ENCODE measurements around the gene CACNA2D3. TPM values are rescaled to one million over a fixed set of nuclear protein-coding genes. Genes with fewer than 3 reads are reported as not detected.
A peak's percentile ranks its signal among the peaks of the same experiment; 100 is the strongest.
"Not testable (repeated sequence)": the region's sequence is repeated elsewhere in the genome, so short reads cannot be mapped to it uniquely, and the experiment has no call there.

The CACNA2D3 gene
- total RNA-seq, 8 experiments from 2014 or later = 0.49 to 20.7 (median 9.7) TPM; not detected in 1

DNA sequence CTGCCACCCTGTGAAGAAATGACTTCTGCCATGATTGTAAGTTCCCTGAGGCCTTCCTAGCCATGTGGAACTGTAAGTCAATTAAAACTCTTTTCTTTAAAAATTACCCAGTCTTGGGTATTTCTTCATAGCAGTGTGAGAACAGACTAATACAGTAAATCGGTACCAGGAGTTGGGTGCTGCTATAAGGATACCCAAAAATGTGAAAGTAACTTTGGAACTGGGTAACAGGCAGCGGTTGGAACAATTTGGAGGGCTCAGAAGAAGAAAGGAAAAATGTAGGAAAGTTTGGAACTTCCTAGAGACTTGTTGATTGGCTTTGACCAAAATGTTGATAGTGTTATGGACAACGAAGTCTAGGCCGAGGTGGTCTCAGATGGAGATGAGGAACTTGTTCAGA is 6.2 kb upstream of the CACNA2D3 start:
- in situ Hi-C loops (cut with MboI; ENCODE audit: low pct_unique_long_range_greater_than_20kb in 2 of 9, low sequenced_read_pairs in 9 of 9, unreplicated experiment in 9 of 9) = loop anchor here in 1 of 9 experiments (25.0 kb wide), 1 partner anchor 179 kb away; no protein-coding TSS in a partner anchor
- not testable (repeated sequence) for ATAC-seq (replicated peaks in 6 of 8); H3K4me1 ChIP-seq (replicated peaks in 1 of 2); H3K4me3 ChIP-seq; H3K27ac ChIP-seq
- WGBS, 10 experiments = 30 to 100% (median 80%) methylated on average over 1 to 4 of the region's 4 CpGs; no CpG with 5 or more reads in 2 of the 10 experiments

GRCh38 chr3:54120657-54121413 is 1.5 kb upstream of the CACNA2D3 start:
- ATAC-seq (replicated peaks in 6 of 8) = peak in 7 of 8 experiments; percentile 3 to 21 (median 12)
- Histone ChIP-seq H3K4me3 (peak overlapping the region; percentile 41 to 80 (median 55)), H3K4me1 (replicated peaks in 1 of 2) (peaks cover 5 to 9% of the 10 kb centered on the region in 2 donors), H3K27ac (no peak overlapping the region)
- in situ Hi-C loops (cut with MboI; ENCODE audit: low pct_unique_long_range_greater_than_20kb in 2 of 9, low sequenced_read_pairs in 9 of 9, unreplicated experiment in 9 of 9) = loop anchor here in 1 of 9 experiments (25.0 kb wide), 1 partner anchor 184 kb away; no protein-coding TSS in a partner anchor
- WGBS, 10 experiments = 0 to 13% (median 8%) methylated on average over 3 to 18 of the region's 45 CpGs; no CpG with 5 or more reads in 4 of the 10 experiments

DNA sequence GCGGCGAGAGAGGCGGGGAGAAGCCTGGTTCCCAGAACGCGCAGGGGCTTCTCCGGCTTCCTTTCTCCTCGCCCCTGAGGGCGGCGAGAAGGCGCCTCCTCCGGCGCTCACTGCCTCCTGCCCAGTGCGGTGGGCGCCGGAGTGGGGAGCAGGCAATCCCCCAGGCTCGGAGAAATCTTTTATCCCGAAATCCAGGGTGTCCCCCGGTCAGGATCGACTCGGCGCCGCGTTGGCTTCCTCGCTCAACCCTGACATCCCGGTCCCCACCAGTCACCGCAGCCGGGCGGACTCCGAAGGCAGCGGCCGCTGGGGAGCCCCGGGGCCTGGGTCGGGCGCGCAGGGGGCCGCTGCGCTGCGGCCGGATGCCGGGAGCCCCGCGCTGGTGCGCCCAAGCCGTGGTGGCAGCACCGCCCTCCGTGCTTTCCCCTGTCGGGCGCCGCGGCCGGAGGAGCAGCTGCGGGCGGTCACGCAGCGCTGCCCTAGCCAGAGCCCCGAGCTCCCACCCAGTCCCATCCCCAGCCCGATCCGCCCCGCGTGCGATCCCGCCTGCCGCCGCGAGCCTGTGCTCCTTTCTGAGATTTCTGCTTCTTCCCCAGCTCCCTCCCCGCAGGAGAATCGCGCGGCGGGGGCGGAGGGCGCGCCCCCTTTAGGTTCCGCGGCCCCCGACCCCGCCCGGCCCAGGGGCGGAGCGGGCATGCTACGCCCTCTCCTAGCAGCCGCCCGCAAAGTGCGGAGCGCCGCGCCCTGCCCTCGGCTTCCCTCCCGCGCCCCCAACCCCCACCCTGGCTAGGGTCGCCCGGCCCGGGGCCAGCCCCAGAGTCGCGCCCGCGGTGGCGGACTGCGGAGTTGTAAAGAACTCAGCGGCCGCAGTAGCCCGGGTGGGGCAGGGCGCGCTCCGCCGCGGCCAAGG is 683 bp upstream of the CACNA2D3 start:
- 0 to 3% (median 0%) methylated on average over 7 to 17 of the region's 107 CpGs; no CpG with 5 or more reads in 7 of the 10 experiments for WGBS, 10 experiments
- ATAC-seq (replicated peaks in 6 of 8) = peak; percentile 48 to 62 (median 56)
- Histone ChIP-seq H3K4me1 (replicated peaks in 1 of 2) (peaks cover 5 to 9% of the 10 kb centered on the region in 2 donors), H3K4me3 (peak overlapping the region; percentile 41 to 80 (median 55)), H3K27ac (no peak overlapping the region)
- in situ Hi-C loops (cut with MboI; ENCODE audit: low pct_unique_long_range_greater_than_20kb in 2 of 9, low sequenced_read_pairs in 9 of 9, unreplicated experiment in 9 of 9) = loop anchor here in 1 of 9 experiments (25.0 kb wide), 1 partner anchor 184 kb away; no protein-coding TSS in a partner anchor

DNA sequence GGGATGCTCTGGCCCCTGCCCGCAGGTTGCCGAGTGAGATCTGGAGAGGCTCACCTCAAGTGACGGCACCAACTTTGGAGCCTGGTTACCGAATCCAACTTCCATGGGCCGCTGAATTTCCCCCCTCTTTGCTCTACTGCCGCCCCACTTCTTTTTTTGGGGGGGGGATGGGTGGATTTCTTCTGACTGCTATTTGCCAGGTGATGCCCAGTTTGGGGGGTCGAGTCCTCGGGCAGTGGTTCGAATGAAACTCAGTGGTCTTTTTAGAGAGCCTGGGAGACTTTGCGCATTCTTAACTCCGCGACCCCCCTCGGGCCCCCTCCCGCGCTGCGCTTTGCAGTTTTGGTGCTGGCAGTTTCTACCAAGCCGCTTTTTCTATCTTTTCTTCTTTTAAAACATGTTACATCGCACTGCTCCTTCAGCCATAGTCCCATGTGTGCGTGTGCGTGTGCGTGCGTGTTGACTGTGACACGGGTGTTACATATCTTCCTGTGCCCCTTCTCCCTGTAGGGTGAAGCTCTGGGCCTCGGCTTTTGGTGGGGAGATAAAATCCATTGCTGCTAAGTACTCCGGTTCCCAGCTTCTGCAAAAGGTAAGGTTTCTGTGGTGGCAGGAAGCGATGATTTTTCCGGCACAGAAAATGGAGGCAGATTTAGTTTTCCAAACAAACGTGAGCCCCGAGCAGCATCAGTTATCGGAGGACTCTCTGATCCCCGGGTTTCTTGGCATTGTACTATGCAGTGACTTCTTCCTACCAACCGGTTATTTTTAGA is 837 bp downstream of the CACNA2D3 start:
- Histone ChIP-seq H3K4me3 (peak overlapping the region; percentile 41 to 80 (median 55)), H3K27ac (no peak overlapping the region)
- peak in 4 of 8 experiments; percentile 0 to 3 (median 1) for ATAC-seq (replicated peaks in 6 of 8)

DNA sequence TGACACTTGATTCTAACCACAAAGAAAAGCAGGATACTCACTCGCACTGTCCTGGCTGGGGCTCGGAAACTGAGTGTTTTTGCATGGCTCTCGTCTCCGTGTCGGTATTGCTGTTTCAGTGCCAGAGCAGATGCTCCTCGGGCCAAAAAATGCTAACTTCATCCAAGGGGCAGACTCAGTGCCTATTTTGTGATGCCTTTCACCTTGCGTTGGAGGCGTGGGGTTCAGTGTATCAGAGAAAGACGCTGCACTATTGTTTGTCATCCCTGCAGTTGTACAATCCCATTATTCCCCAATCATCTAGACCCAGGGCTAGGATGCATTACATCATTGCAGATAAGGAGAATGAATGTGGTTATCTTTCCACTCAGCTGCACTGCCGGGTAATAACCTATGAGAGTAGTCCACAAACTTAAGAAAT is 1.4 kb downstream of the CACNA2D3 start:
- in situ Hi-C loops (cut with MboI; ENCODE audit: low pct_unique_long_range_greater_than_20kb in 2 of 9, low sequenced_read_pairs in 9 of 9, unreplicated experiment in 9 of 9) = loop anchor here in 1 of 9 experiments (25.0 kb wide), 1 partner anchor 186 kb away; no protein-coding TSS in a partner anchor
- ATAC-seq (replicated peaks in 6 of 8) = no peak
- Histone ChIP-seq H3K4me3 (peak overlapping the region; percentile 41 to 80 (median 55)), H3K4me1 (replicated peaks in 1 of 2) (peaks cover 5 to 9% of the 10 kb centered on the region in 2 donors), H3K27ac (no peak overlapping the region)
- 0 to 40% (median 17%) methylated on average over 1 to 10 of the region's 10 CpGs; no CpG with 5 or more reads in 1 of the 10 experiments for WGBS, 10 experiments

More for the DNA sequence above, 837 bp downstream of the CACNA2D3 start:
- in situ Hi-C loops (cut with MboI; ENCODE audit: low pct_unique_long_range_greater_than_20kb in 2 of 9, low sequenced_read_pairs in 9 of 9, unreplicated experiment in 9 of 9) = loop anchor here in 1 of 9 experiments (25.0 kb wide), 1 partner anchor 186 kb away; no protein-coding TSS in a partner anchor
- 0 to 15% (median 6%) methylated on average over 2 to 25 of the region's 32 CpGs; no CpG with 5 or more reads in 1 of the 10 experiments for WGBS, 10 experiments
- H3K4me1 ChIP-seq (replicated peaks in 1 of 2) = peaks cover 5 to 9% of the 10 kb centered on the region in 2 donors

DNA sequence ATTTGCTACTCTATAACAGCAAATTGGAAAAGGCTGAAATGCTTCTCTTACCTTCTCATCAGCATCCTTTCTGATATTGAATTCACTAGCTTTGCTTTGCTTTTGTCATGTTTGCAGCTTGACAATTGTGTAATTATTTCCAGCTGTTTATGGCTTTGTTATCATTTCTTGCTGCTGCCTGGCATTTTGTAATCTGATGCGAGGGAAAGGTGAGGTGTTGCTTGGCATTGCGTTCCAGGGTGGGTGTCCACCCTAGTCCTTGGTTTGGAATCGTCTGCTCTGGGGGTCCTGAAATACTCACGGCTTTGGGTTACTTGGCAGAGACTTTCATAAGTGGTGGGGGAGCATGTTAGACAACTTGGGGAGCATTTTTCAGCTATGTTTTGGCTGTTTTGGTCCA is 2.9 kb downstream of the CACNA2D3 start:
- Histone ChIP-seq H3K4me3 (peak overlapping the region in 1 of 5 donors; percentile 2), H3K4me1 (replicated peaks in 1 of 2) (peaks cover 3 to 5% of the 10 kb centered on the region in 2 donors), H3K27ac (no peak overlapping the region)
- WGBS, 10 experiments = 18 to 100% (median 48%) methylated on average over 1 to 4 of the region's 4 CpGs; no CpG with 5 or more reads in 2 of the 10 experiments
- no peak for ATAC-seq (replicated peaks in 6 of 8)
- in situ Hi-C loops (cut with MboI; ENCODE audit: low pct_unique_long_range_greater_than_20kb in 2 of 9, low sequenced_read_pairs in 9 of 9, unreplicated experiment in 9 of 9) = no loop called here

- no peaks in the 10 kb centered on the region for H3K4me1 ChIP-seq (replicated peaks in 1 of 2)
- no peak overlapping the region for H3K4me3 ChIP-seq
- 47 to 96% (median 68%) methylated on average over 3 to 6 of the region's 7 CpGs; no CpG with 5 or more reads in 2 of the 10 experiments for WGBS, 10 experiments
- in situ Hi-C loops (cut with MboI; ENCODE audit: low pct_unique_long_range_greater_than_20kb in 2 of 9, low sequenced_read_pairs in 9 of 9, unreplicated experiment in 9 of 9) = no loop called here
- no peak for ATAC-seq (replicated peaks in 6 of 8)
- no peak overlapping the region for H3K27ac ChIP-seq
These were observed 4.2 kb downstream of the CACNA2D3 start for GRCh38 chr3:54126551-54126950.

DNA sequence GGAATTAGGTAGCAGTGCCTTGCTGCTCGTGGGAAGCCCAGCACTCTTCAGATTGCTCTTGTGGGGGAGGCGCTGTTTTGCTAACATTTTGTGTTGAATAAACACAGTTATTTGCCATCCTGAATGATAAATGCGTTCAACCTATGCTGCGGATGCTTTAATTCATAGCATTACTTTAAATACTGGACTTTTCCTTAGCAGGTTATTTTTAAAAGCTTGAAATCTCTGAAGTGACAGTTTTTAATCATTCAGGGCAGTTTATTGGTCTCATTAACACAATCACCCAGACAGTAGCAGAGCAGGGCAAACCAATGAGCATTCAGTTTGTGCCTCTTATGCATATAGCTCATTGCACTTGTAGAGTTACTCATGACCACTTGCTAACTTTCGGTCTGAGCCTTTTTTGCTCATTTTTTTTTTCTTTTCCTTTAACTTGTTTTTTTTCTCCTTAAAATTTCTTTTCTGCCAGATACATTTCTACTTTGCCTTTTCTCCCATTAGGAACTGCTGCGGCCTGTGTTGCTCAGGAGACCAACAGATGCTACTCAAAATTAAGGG is 5.2 kb downstream of the CACNA2D3 start:
- Histone ChIP-seq H3K4me1 (replicated peaks in 1 of 2) (no peaks in the 10 kb centered on the region), H3K27ac (no peak overlapping the region), H3K4me3 (no peak overlapping the region)
- in situ Hi-C loops (cut with MboI; ENCODE audit: low pct_unique_long_range_greater_than_20kb in 2 of 9, low sequenced_read_pairs in 9 of 9, unreplicated experiment in 9 of 9) = no loop called here
- ATAC-seq (replicated peaks in 6 of 8) = no peak
- 31 to 92% (median 70%) methylated on average over 2 to 6 of the region's 6 CpGs; no CpG with 5 or more reads in 1 of the 10 experiments for WGBS, 10 experiments

- H3K27ac ChIP-seq = no peak overlapping the region
- no peak for ATAC-seq (replicated peaks in 6 of 8)
- no peaks in the 10 kb centered on the region for H3K4me1 ChIP-seq (replicated peaks in 1 of 2)
- 55 to 100% (median 92%) methylated on average over 1 to 4 of the region's 4 CpGs; no CpG with 5 or more reads in 2 of the 10 experiments for WGBS, 10 experiments
- no peak overlapping the region for H3K4me3 ChIP-seq
- in situ Hi-C loops (cut with MboI; ENCODE audit: low pct_unique_long_range_greater_than_20kb in 2 of 9, low sequenced_read_pairs in 9 of 9, unreplicated experiment in 9 of 9) = no loop called here
These were observed 8.8 kb downstream of the CACNA2D3 start for GRCh38 chr3:54131026-54131605.

DNA sequence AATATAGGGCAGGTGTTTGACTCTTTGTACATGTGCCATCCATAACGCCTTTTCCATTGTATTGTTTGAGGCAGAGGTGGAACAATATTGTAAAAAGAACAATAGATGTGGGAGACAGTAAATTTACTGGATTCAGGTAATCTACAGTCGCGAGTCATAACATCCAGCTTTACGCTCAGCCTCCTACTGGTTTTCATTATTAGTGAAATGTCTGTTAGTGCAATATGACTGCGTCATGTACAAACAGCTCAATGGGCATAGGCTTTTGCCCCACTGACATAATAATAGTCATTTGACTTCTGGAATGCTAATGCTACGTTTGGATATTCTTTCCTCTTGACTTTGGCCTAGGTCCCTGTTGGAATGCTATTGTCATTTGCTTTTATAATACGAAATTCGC is 9.5 kb downstream of the CACNA2D3 start:
- in situ Hi-C loops (cut with MboI; ENCODE audit: low pct_unique_long_range_greater_than_20kb in 2 of 9, low sequenced_read_pairs in 9 of 9, unreplicated experiment in 9 of 9) = no loop called here
- no peak for ATAC-seq (replicated peaks in 6 of 8)
- no peaks in the 10 kb centered on the region for H3K4me1 ChIP-seq (replicated peaks in 1 of 2)
- 53 to 94% (median 77%) methylated on average over 3 to 8 of the region's 8 CpGs; no CpG with 5 or more reads in 1 of the 10 experiments for WGBS, 10 experiments
- H3K27ac ChIP-seq = no peak overlapping the region
- no peak overlapping the region for H3K4me3 ChIP-seq

DNA sequence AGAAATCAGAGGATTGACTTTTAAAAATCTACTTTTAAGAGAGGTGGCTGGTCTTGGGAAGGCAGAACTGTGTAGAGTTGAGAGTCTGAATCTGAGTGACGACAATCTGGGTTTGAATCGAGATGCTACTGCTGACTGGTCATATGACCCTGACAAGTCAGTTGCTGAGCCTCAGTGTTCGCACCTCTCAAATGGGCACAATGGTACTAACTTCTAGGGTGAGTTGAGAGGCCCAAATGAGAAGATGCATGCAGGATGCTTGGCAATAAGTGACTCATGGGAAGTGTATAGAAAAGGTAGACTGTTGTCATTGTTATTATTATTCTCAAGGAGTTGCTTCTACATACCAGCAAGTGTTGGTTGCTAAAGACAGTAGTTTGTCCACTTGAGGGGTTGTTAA is 10.3 kb downstream of the CACNA2D3 start:
- Histone ChIP-seq H3K4me1 (replicated peaks in 1 of 2) (peaks cover 0 to 3% of the 10 kb centered on the region in 2 donors), H3K27ac (no peak overlapping the region), H3K4me3 (no peak overlapping the region)
- in situ Hi-C loops (cut with MboI; ENCODE audit: low pct_unique_long_range_greater_than_20kb in 2 of 9, low sequenced_read_pairs in 9 of 9, unreplicated experiment in 9 of 9) = no loop called here
- ATAC-seq (replicated peaks in 6 of 8) = no peak
- WGBS, 10 experiments = 0 to 85% (median 70%) methylated on average over 1 to 3 of the region's 3 CpGs; no CpG with 5 or more reads in 4 of the 10 experiments

Data from motor neuron (in vitro differentiated cells).